GM19193 (cell line): ENCODE results near the gene ITPR1.

ENCODE experiments used
- POLR2A ChIP-seq: IDR thresholded peaks from 4 replicates; pipeline ENCODE4 v1.6.1; 2011; ENCODE audit not compliant: insufficient read depth, insufficient read length; ENCODE audit errors: extremely low read depth

ITPR1 gene

DNA sequence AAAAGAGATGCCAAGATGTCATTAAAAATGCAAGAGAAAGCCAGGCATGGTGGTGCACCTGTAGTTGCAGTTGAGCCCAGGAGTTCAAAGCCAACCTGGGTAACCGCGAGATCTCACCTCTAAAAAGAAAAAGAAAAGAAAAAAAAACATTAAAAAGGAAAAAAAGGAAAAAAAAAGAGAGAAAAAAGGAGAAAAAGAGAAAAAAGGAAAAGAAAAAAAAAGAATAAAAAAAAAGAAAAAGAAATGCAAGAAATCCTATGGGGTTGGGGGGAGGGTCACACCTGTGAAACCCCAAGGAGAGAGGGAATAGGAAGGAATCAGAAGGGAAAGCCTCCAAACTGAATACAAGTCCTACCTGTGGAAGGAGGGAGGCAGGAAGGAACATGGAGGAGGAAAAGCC, 20.8 kb upstream of the ITPR1 start:
- TF ChIP-seq POLR2A = no peak

DNA sequence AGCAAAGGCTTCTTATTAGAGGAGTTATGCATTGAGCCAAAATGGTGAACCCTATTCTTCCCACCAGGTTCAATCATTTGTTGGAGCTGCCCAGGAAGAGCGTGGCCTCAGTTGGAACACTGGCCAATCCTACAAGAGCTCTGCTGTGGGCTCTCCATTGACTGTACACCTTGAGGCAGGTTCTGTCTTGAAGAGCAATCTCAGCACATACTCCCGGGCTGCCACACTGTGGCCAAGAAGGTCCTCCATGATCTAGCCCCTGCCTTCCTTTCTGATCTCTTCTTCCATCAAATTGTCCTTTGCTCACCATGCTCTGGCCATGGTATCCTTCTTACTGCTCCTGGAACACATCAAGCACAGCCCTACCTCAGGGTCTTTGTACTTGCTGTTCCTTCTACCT, 20.4 kb upstream of the ITPR1 start:
- no peak for TF ChIP-seq POLR2A

DNA sequence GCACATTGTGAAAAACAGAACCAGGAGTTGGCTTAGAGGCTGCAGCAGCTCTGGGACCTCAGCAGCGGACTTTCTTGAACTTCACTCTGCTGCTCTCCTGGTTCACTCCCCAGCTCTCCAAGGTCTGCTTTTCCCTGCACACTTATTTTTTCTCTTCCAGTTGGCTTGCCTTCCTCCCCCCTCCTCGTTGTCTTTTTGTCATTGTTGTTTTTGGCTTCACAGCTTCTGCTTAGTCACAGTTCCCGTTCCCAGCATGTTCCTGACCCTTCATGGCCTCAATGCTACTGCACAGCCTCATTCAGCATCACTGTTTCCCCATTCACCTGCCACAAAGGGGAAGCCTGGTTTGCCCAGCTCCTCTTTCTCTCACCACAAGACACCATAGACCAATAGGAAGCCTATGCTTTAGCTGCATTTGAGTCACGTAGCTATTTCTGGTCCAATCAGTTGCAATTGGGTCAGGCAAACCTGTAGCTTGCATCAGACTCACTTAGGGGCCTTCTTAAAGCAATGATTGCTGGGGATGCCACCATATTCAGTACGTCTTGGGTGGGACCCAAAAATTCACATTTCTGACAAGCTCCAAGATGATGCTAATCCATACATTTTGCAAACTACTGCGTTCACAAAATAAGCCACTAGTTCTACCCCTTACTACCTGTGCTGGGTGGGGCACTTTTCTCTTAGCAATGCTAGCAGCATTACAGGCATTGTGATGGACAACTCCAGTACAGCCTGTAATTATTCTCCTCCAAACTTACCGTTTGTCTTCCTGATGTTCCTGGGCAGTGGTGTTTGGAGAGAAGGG, 18.3 kb upstream of the ITPR1 start:
- TF ChIP-seq POLR2A = no peak

DNA sequence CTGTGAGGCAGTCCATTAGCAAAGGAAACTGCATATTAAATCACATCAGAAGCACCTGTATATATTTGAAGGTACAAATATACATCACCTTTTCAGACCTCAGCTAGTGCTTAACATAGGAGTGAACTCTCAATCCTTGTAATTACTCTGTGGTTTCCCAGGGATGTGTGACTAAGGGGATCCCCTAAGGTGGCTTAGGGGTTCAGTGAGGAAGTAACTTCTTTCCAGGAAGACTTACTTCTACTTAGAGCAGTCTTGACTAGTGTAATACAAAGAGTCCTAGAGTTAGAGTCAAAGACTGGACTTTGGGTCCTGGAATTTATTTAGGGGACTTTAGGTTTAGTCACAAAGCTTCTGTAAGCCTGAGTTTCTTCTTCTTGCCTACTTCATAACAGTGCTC, 17.3 kb upstream of the ITPR1 start:
- no peak for TF ChIP-seq POLR2A

DNA sequence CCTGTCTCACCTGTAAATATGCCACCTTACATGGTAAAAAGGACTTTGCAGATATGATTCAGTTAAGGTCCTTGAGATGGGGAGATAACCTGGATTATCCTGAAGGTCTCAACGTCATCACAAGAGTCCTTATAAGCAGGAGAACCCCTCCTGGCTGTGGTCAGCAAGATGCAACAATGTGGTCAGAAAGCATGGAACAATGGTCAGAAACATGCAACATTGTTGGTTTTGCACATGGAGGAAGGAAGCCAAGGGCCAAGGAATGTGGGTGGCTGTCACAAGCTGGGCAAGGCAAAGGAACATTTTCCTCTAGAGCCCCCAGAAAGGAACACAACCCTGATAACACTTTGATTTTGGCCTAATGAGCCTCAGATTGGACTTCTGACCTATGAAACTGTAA, 16.7 kb upstream of the ITPR1 start:
- TF ChIP-seq POLR2A = no peak

DNA sequence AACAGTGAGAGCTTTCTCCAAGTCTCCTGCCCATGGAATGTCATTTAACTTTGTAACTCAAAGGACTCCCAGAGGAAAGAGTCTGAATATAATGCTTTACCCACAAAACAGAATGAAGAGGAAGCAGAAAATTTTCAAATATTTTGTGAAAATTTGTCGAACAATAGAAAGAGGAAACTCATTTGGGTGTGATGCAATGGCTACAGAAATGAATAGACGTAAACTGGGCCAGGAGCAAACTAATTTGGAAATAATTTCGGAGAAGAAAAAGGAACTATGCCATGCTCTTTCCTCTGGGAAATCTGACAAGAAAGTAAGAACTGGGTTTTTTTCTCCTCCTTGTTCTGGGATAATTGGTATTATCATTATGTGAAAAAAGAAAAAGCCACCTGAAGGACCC, 14.9 kb upstream of the ITPR1 start:
- TF ChIP-seq POLR2A = no peak

DNA sequence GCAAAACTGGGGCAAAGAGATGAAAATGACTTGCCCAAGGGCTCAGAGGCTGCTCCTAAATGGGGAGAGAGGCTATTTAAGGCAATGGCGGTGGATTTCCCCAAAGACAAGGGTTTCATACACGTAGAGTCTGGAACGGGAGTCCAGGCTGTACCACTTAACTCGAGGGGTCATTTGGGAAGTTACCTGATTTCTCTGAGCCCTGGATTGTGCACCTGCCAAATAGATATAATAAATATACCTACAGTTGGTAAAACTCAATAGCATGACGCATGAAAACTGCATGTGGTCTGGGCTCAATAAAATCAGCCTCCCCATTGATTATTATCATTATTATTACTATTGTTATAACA, 1.3 kb upstream of the ITPR1 start:
- TF ChIP-seq POLR2A = no peak

DNA sequence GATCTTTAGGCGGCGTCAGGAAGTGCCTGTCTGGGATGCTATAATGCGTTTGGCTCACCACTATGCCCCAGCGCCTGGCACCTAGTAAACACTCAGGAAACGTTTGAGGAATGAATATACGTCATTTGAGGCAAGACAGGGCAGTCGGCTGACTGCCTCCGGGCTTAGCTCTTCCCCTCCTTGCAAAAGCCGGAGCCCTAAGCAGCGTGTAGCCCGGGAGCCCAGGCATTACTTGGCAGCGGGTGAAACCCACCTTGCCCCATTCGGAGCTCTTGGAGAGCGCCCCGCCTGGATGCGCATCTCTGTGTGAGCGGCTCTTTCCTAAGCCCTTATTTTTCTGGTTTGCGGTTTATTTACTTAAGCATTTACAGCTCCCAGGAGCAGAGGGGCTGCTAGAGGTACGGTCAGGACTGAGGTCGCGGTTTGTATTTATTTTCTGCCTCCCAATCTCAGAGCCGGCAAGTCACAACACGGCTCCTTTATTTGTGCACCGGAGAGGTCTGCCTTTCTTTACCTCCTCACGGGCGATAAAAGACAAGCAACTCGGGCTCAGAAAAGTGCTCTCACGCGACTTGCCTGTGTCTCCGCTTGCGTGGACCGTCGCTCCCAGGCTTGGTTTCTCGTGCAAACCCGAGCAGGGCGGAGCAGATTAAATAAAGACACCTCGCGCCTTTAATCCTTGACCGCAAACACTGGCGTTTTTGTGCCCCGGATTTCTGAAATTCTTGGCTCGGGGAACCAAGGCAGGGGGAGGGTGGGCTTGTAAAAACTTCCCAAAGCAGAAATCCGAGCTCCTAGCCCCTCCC, 737 bp upstream of the ITPR1 start:
- no peak for TF ChIP-seq POLR2A

DNA sequence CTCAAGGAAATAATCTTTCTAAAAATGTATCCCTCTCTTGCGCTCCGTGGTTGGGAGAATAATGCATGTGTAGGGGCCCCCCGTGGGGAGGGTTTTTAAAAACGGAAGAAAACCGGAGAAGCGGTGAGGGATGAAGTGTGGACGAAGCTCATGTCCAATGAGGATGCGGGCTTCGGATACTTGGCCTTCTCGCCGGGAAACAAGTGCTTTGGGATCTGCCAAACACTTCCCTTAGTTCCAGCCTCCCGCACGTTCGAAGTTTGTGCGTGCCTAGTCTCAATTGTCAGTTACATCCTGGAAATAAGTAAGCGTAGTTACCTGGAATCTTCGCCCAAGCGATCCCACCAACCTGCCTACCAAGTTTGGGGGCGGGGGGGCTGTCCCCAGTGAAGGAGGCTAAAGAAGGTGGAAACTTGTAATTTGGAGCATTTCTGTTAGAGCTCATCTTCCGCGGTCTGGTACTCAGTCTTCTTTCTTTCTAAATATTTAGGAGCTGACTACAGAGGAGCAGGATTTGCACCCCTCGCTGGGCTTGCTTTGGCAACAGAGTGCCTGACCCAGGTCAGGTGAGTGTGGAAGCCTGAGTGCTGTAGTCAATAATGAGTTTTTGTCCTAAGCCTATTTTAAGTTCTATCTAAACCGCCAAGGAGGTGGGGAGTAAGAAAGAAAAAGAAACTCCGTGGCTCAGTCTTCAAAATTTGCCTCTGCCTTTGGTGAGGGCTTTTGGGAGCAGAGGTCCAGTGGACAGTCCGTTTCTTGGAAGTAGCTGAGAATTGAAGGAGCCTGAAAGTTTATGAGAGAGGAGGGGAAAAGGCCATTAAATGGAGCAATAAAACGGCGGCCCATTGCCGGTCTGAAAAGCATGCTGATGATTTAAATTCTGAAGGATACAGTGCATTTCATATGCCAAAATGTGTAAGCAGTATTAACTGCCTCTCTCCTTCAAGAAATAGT, 1.1 kb downstream of the ITPR1 start:
- TF ChIP-seq POLR2A = no peak

DNA sequence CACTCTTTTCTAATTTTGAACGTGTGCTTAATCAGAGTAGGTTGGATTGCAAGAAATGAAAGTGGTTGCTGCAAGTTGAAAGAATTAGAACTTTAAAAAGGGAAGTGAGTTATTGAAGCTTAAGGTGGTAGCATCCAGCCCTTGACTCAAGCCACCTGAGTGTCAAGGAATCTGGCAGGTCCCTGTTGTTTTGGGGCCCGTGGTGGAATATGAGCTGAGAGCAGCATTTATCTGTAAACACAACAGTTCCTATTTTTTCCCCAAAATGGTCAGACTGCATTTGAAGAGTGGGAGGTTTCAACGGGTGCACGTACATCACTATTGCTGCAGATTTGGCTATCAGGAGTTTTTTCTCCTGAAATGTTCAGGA, 1.7 kb downstream of the ITPR1 start:
- no peak for TF ChIP-seq POLR2A

DNA sequence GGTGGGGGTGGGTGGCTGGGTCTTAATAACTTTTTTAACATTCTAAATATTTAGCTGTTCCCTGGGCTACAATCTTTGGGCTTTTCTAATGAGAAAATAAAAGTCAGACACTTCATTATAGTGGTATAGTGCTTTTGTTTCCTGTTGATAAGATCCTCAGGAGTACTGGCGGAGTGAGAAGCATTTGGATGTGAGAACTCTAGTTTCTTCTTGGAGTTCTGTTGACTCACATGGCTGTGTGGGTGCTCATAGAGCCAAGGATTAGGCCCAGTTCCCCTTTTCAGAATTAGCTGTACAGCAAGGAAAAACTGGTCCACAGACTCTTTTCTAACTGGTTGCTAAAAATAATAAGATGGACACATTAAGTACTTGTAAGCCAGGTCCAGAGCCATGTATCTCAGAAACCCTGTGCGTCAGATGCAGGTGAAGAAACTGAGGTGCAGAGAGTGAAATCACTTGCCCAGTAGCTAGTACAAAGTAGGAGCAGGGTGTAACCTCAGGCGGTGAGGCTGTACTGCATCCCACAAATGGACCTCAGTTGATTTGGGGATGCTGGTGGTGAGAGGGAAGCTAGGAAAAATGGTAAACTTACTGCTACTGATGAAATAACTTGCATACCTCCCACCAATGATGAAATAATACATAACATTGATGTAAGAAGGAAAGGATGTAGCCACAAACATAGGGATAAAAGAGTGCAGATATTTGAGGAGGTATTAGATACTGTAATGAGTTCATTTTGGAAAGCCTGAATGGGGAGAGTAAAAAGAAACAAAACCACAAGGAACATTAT, 2.3 kb downstream of the ITPR1 start:
- TF ChIP-seq POLR2A = no peak

DNA sequence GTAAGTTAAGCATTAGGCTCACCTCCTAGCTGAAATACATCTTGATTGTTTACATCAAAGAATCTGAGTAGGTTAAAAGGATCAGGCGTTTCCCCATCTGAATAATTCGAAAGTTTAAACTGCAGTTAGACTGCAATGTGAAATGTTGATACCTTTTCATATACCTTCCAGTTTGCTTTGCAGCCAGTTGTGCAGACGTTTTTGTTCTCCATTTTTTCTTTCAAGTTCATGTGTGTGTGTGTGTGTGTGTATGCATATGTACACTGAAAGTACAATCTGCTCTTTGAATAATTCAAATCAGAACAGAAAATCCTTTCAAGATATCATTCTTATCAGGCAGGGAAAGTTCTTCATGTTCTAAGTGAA, 2.9 kb downstream of the ITPR1 start:
- no peak for TF ChIP-seq POLR2A

DNA sequence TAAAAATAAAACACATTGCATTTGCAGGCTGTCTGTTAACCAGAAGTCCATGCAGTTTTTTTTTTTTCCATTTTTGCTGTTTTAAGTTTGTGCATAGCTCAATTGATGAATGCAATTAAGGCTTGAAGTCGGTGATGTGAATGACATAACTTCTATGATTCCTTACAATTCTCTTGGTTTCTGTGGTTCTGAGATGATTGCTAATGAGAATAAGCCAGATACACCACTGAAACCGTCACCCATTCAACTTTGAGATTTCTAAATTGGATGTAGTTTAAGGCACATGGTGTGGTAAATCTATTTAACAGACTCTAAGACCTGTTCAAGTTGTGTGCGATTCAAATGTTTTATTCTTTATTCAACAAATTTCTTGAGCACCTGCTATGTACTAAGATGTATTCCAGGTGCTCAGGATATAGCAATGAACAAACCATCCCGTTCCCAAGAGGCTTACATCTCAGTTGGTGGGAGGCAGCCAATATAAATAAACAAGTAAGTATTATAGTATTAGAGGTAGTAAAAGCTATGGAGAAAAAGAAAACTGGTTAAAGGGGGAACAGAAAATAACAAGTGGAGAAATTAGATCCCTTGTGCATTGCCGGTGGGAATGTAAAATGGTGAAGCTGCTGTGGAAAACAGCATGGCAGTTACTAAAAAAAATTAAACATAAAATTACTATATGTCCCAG, 4.0 kb downstream of the ITPR1 start:
- TF ChIP-seq POLR2A = no peak

DNA sequence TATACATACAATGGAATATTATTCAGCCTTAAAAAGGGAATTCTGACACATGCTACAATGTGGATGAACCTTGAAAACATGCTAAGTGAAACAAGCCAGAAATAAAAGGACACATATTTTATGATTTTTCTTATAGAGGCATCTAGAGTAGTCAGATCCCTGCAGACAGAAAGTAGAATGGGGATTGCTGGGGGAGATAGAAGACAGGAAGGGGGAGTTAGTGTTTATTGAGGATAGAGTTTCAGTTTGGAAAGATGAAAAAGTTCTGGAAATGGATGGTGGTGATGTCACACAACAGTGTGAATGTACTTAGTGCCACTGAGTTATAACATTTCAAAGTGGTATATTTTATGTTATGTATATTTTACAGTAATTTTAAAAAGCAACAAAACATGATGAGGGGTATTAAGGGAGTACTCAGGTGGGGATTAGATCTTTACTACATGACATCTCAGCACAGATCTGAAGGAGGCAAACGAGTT, 4.7 kb downstream of the ITPR1 start:
- TF ChIP-seq POLR2A = no peak

DNA sequence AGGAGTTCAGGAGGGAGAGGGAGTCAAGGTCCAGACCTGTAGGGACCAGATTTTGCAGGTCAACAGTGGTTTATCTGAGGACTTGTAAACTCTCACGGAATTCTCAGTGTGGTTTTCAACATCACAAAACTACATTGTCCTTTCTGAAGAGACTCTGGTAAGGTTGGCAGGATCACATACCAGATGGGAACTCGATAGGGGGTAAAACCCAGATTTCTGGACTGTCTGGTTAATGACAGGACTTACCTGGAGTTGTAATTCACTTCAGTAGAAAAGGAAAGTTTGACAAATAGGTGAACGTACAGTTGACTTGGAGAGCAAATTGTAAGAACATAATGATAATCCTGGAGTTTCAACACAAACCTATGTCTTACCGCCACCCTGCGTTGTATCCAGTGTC, 5.3 kb downstream of the ITPR1 start:
- no peak for TF ChIP-seq POLR2A

DNA sequence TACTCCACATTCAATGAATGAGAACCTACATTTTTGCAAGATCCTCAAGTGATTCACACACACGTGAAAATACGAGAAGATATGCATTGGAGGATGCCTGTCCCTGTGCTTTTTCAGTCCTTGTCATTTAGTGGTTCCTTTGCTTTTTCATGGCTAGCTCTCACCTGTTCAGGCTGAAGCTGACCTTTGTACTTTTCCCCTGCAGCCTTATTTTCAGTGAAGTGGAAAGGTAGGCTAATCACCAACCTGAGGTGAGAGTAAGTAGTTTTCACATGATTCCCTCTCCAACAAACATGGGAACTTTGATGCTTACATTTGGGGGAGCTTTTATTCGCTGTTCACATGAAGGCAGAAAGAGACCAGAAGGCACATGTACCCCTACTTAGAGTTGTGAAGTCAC, 8.3 kb downstream of the ITPR1 start:
- TF ChIP-seq POLR2A = no peak
